ENCODE results near the gene COL9A1.
"Not testable (repeated sequence)": the region's sequence is repeated elsewhere in the genome, so short reads cannot be mapped to it uniquely, and the experiment has no call there.

The COL9A1 gene

DNA sequence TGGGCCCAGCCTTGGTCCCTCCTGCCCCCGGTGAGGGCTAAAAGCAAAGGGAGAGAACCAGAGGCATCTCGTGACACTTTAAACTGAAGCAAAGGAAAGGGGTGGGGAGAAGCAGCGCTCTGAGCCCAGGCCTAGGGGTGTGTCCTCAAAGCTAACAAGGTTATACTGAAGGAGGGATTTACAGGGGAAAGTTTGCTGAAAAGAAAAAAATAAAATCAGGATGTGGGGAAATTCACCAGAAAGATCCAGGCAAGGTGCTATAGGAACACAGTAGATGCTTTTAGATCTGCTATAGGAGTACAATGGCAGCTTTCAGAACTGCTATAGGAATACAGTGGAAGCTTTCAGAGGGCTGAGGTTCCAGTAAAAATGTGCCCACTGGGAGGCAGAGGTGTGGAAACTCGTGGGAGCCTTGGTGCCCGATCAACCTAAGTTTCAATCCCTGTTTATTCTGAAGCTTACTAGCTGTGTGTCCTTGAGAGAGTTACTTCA lies at the start of gene COL9A1:
Gene COL9A1, minus strand, starts transcription at position 51 of the 492 bp plus-strand sequence. CDS start 160 bp downstream, outside the sequence.
- FAIRE-seq: no peak

DNA sequence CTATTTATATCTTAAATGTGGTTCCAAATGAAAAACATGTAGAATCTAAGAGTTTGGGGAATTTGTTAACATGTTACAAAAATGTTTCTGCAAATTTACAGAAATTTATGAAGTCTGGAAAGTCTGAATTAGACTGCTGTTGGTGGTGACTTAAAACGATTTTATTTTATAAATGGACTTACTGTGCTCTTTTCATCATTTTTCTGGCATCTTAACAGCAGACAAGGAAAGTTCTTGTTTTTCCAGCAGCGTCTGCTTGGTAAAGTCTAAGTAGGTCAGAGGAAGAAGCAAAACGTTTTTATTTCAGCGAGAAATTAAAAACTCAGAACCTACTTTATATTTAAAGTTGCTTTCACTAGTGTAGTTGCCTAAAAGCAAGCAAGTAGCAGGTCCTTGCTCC lies 48.6 kb upstream of the COL9A1 start:
- no peak for FAIRE-seq

DNA sequence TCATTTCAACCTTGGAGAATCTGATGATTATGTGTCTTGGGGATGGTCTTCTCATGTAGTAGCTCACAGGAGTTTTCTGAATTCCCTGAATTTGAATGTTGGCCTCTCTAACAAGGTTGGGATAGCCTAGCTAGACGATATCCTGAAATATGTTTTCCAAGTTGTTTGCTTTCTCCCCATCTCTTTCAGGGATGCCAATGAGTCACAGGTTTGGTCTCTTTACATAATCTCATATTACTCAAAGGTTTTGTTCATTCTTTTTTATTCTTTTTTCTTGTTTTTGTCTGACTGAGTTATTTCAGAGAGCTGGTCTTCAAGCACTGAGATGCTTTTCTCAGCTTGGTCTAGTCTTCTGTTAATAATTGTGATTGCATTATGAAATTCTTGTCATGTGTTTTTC lies 42.7 kb upstream of the COL9A1 start:
- no peak for FAIRE-seq

DNA sequence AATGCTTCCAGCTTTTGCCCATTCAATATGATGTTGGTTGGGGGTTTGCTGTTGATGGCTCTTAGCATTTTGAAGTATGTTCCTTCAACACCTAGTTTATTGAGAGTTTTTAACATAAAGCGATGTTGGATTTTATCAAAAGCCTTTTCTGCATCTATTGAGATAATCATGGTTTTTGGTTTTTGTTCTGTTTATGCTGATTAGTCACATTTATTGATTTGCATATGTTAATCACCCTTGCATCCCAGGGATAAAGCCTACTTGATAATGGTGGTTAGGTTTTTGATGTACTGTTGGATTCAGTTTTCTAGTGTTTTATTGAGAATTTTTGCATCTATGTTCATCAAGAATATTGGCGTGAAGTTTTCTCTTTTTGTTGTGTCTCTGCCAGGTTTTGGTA lies 40.4 kb upstream of the COL9A1 start:
- no peak for FAIRE-seq

DNA sequence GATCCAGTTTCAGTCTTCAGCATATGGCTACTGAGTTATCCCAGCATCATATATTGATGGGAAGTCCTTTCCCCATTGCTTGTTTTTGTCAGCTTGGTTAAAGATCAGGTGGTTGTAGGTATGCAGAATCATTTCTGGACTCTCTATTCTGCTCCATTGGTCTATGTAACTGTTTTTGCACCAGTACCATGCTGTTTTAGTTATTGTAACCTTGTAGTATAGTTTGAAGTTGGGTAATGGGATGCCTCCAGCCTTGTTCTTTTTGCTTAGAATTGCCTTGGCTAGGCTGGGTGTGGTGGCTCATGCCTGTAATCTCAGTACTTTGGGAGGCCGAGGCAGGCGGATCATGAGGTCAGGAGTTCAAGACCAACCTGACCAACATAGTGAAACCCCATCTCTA lies 36.9 kb upstream of the COL9A1 start:
- FAIRE-seq: not testable (repeated sequence)

DNA sequence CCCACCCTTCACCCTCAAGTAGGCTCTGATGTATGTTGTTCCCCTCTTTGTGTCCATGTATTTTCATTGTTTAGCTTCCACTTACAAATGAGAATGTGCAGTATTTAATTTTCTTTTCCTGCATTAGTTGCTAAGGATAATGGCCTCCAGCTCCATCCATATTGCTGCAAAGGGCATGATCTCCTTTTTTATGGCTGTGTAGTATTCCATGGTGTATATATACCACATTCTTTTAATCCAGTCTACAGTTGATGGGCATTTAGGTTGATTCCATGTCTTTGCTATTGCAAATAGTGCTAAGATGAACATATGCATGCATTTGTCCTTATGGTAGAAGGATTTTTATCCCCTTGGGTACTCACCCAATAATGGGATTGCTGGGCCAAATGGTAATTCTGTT lies 35.9 kb upstream of the COL9A1 start:
- no peak for FAIRE-seq

DNA sequence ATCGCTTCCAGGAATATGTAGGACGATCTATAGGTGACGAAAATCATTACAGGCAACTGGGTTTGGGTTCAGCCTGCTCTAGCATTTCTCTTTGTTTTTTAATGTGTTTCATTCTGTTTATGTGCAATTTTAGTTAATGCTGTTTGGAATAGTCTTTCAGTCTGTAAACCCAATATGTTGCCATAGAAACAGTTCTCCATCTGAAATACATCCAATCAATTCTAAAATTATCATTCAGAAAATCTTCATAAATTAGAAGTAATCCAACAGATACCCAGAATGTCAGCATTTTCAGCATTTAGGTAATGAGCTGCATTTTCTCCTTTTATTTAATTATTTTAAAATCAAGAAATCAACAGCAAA lies 34.8 kb upstream of the COL9A1 start:
- FAIRE-seq: no peak

DNA sequence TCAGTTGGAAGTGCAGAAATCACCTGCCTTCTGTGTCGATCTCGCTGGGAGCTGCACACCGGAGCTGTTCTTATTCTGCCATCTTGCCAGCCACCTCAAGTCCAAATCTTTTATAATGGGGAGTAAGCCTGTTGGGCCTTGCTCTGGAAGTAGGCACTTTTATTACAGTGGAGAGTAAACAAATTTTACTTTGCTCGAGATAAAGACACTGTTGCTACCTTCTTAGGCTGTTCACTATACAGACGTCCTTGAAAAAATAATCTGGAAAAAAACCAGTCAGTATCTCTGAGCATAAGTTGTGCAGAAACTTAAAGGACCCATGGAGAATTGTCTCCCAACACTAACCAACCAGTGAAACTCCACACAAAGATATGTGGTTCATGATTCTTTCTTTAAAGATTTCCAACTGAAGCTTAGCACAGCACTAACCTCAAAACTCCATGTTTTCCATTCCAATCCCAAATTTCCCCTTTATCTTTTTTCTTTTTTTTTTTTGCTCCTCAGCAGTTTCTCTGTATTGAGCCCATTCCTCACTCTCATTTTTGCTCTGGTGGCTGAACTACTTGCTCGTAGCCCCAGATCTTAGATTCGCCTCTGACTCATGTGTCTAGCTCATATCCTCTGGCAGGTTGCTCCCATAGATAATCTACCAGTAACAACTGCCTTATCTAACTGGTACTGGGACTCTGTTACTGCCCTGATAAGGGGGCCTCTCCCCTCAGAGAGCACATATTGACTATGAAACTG lies 34.3 kb upstream of the COL9A1 start:
- no peak for FAIRE-seq

DNA sequence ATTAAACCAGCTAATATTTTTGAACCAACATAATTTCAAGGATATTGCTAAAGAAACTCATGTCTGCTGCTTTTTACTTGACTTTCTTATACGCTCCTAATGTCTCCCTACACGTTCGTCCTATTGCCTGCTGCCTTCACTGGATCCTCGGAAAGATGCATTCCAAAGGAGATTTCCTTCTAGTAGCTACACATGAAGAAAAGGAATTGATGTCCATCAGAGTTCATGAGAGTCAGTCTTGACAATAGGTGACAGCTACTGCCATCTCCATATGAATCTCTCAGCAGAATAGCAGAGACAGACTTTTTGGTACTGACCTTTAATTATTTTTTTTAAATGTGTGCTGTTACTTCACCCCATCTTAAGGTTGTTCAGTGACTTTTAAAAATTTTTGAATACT lies 24.2 kb upstream of the COL9A1 start:
- no peak for FAIRE-seq

DNA sequence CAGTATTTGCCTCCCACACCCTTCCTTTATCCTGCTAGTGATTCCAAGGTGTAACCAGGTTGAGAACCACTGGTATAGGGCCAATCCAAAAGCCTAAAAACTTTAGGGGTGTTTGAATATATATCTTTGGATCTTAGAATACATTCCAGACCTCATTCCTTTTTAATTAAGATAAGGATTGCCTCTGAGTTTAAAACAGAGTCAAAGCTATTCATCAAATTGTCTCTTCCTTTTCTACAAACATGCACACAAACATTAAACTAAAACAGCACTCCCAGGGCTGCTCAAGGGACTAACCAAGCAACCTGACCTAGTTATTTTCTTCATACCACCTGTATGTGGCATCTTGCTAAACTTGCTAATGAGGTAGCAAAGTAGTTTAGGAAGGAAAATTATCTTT lies 22.1 kb upstream of the COL9A1 start:
- FAIRE-seq: no peak

DNA sequence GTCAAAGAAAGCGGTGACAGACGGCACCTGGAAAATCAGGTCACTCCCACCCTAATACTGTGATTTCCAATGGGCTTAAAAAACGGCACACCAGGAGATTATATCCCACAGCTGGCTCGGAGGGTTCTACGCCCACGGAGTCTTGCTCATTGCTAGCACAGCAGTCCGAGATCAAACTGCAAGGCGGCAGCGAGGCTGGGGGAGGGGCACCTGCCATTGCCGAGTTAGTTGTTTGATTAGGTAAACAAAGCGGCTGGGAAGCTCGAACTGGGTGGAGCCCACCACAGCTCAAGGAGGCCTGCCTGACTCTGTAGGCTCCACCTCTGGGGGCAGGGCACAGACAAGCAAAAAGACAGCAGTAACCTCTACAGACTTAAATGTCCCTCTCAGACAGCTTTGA lies 14.9 kb upstream of the COL9A1 start:
- FAIRE-seq: not testable (repeated sequence)

DNA sequence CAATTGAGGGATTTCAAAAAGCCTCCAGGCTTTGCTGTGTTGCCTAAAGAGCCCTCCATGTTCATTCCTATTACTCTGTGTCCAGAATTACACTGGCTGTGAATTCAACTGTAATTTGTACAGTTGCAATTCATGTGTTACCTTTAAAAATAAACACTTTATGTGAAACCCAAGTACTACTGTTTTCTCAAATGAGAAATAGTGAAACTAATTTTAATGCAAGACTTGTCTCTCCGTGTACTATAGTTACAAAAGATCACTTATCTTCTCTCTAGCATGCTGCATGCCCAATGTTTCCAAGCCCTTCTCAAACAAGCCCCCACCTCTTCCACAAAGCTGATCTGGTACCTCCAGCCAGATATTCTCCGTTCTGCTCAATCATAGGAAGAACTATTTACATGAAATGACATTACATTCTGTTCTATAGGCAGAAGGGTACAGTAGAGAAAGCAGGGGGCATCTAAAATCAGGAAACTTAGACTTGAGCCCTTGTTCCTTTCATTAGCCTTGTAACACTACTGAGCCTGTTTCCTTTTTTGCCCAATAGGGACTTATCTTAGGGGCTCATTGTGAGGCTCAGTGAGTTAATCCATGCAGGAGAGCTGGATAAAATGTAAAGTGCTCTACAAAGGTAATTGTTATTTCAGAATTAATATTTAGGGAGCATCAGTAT lies 12.3 kb upstream of the COL9A1 start:
- FAIRE-seq: no peak

DNA sequence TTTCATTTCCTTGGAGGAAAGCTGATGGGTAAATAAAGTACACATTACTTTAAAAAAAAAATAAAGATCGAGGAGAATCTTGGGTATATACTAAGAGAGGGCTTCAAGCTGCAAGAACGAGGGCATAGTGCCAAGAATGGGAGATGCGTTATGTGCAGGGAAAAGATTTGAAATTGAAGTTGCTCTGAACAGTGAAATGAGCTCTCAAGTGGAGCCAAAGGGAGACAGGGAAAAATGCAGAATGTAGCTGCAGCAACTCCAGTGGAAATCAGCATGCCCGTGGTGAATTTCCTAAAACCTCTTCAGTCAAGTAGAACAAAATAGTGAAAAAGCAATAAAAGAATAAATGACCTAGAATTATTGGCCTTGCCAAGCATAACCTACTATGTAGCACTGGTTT lies 11.4 kb upstream of the COL9A1 start:
- FAIRE-seq: no peak

DNA sequence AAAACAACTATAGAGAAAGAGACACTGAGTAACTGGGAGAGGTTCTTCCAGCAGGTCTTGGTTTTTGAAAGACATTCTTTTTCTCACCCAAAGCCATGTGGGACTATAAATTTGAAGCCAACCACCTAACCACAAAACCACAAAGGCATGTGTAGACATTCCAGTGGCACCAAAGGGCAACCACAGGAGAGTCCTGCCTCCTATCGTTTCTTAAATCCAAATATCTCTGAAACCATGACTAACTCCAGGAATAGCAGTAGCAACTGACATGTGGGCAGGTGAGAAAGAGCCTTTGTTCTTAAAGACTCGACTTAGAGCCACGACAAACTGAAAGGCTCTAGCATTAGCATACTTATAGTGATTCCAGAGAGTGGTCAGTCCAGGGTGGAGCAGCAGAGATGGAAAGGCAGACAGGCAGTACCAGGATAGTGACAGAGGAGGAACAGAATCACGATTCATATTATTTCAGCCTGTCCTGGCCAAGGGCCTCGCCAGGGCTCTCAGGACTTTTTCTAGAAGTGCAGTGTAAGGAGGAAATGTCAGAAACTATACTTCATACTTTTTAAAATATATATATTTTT lies 9.4 kb upstream of the COL9A1 start:
- FAIRE-seq: no peak

DNA sequence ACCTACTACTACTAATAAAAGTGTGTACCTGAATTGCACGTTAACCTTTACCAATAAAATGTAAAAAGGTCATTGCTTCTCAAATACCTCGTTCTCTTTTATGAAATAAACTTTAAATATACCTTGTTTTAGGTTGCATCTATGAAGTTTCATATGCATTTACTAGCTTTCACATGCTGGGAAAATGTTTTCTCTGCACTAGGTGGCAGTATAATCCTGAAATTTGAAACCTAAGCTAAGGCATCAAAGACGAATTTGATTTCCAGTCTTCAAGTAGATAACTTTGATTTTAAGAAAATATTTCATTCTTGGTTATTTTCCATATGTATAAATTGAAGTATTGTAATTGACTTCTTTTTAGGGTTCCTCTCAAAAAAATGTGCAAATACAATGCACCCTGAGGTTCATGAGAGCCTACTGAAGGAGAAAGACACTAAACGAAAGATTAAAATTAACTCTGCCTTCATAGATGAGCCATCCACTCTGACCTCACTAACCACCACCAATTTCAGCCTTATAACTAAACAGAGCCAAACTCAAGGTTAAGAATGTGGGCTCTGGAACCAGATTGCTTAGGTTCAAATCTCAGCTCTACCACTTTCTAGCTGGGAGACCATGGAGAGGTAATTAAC lies 7.3 kb upstream of the COL9A1 start:
- FAIRE-seq: peak; percentile 75

DNA sequence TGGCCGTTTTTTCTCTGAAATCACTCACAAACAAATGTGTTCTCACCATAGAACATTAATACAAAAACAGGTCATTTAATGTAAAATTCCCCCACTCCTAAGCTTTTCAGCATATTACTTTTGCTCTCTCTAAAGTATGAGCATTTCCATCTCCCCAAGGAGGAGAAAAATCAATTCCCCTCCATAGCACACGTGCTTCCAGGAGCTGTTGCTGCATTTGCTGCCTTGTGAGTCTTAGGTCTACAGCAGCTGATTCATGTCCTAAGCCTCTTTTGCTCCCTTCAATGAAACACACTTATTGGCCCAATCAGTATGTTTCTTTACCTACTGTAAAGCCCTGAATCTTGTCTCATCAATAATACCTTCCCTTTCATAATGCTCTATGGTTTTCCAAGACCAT lies 6.4 kb upstream of the COL9A1 start:
- no peak for FAIRE-seq

DNA sequence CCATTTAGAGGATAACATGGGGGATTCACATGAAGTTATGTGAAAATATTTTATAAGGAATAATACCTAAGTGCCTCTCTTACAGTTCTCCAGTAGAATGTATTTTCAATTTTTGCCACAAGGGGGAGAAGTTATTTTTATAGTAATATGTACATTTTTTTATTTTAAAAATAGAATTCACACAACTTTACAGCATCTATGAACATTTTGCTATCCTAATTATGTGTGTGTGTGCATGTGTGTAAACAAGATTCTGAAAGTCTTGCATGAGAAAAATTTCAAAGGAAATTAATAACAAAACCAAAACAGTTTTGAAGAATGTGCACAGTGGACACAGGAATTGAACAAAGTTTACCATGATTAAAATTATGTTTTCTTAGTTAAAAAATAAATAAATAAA lies 5.3 kb upstream of the COL9A1 start:
- FAIRE-seq: peak; percentile 97

DNA sequence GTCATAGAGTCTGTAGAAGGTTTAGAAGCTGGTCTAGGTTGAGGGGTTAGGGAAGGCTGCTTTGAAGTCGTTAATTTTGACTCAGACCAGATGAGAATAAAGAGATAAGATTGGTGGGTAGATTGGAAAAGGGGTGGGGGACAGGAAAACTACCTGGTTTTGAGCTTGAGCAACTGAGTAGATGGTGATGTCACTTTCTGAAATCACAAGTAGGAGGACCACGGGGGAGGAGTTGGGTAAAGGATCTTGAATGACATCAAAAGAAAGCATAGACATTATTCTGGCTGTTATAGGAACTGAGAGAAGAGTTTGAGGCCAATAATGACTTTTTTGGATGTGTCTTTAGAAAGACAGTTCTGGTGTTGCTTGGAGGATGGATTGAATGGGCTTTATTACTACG lies 4.1 kb upstream of the COL9A1 start:
- FAIRE-seq: no peak

DNA sequence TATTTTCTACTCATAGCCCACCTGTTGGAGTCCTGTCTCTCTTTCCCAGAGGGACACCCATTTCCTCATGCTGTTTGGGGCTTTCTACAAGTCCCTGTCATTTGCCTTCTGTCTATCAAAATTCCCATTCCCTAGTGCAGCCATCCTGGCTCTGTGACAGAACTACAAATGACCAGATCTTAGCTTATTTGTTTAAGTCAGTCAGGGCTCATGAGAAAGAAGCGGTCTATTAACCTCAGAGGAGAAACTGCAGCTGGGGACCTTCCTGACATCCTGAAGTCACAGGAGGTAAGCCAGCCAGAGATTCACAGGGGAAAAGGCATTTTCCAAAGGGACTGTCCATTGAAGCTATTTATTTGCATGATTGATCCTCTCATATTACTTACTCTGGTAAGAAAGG lies 1.7 kb upstream of the COL9A1 start:
- FAIRE-seq: no peak

DNA sequence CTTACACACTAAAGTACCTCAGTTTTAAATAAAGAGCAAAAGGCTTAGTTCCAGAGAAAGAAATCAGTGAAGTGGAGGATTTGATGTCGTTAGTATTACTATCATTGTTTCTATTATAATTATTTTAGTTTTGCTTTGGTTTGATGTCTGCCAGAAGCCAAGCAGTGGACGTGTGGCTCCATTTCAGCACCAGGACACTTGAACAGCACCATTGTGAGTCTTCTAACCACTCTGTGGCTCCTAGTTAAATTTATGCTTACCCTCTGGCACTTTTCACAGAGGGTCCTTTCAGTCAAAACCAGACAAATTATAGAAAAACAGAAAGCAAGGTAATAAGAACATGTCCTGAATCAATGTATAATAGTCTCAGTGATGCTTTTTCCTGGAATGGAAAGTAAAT lies 3.4 kb downstream of the COL9A1 start:
- FAIRE-seq: no peak

DNA sequence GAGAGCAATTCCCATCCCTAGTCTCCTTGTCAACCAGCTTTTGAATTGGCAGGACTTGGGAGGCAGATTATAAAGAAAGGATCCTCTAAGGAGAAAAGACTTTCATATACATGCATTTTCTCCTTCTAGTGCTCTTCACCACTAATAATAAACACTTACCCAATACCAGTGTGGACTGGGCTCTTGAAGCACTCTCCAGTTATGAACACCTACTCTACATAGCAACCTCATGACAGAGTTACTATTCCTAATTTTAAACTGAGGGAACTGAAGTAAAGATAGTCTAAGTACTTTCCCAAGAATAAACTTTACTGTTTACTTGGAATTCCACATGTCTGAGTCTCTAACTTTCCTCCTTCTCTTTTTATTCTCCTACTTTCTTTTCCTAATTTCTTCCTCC lies 4.8 kb downstream of the COL9A1 start:
- FAIRE-seq: no peak

DNA sequence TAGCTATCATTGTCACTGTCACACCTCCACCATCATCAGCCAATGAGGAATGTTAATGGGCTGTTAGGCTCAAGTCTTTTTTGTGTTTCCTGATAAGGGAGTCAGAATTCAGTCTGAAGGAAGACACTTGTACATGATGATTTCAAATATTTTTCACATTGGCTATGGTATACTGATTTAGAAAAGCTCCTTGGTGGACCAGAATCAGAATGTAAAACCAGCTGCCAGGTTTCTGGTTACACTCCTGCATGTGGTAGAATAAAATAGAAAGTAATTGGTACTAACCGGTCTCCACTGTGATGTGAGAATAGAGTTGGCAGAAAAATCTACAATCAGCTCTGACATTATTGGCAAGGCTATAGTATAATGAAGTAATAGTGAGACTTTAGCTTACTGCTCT lies 10.7 kb downstream of the COL9A1 start:
- FAIRE-seq: no peak

DNA sequence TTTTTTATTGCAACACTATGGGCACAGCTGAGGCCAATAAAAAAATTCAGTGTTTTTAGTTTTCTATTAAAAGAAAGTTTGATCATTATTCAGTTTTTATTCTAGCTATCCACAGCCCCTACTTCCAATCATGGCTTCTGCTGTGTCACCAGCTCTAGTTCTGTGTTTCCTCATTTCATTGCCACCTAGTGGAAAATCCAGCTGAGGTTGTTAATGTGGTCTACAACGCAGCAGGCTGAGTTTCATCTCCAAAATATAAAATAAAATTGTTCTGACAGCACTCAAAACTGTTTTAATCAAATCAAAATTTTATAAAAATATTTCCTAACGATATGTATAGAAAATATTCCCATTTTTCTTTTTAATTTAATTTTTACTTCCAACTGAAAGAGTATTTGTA lies 13.6 kb downstream of the COL9A1 start:
- FAIRE-seq: no peak

DNA sequence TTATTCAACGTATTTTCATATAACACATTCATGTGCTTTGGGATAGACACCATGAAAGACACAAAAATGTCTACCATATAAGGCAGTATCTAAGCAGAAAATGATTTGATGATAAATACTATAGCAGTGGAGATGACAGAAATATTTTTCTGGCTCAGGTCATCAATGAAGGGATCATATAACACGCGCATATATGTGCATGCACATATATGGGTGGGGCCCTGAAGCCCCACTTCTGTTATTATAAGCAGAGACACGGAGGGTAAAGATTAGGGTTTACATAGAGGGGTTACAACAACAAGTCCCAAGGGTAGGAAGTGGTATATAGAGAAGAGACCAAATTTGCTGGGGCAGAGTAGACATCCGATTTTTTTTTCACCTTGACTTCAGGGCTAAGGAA lies 16.0 kb downstream of the COL9A1 start:
- no peak for FAIRE-seq
